ENCODE measurements around the gene IMP4. TPM values are rescaled to one million over a fixed set of nuclear protein-coding genes. Genes with fewer than 3 reads are reported as not detected.

IMP4 gene
- total RNA-seq, 1 experiment from 2014 or later, result 207 TPM

GRCh38 chr2:130354139-130354428 lies 11.4 kb downstream of the IMP4 start:
- DNase-seq, result no peak
- intact Hi-C loops (cut with micrococcal nuclease), result no loop called here
- CTCF ChIA-PET, result no interaction called here
- no peak overlapping the region for H3K4me2 ChIP-seq (ENCODE audit: low read length)
- H3K9me2 ChIP-seq (replicated peaks; ENCODE audit: low read length), result no peaks in the 10 kb centered on the region
- H3K9ac ChIP-seq (ENCODE audit: low read length), result no peak overlapping the region
- TF ChIP-seq EZH2phosphoT487 (IDR thresholded peaks at IDR 0.05; ENCODE audit: borderline replicate concordance, low read length) (no peak), EZH2 (IDR thresholded peaks at IDR 0.05; ENCODE audit: low read length, unreplicated experiment) (no peak)
- TF ChIP-seq, protein P1, sequence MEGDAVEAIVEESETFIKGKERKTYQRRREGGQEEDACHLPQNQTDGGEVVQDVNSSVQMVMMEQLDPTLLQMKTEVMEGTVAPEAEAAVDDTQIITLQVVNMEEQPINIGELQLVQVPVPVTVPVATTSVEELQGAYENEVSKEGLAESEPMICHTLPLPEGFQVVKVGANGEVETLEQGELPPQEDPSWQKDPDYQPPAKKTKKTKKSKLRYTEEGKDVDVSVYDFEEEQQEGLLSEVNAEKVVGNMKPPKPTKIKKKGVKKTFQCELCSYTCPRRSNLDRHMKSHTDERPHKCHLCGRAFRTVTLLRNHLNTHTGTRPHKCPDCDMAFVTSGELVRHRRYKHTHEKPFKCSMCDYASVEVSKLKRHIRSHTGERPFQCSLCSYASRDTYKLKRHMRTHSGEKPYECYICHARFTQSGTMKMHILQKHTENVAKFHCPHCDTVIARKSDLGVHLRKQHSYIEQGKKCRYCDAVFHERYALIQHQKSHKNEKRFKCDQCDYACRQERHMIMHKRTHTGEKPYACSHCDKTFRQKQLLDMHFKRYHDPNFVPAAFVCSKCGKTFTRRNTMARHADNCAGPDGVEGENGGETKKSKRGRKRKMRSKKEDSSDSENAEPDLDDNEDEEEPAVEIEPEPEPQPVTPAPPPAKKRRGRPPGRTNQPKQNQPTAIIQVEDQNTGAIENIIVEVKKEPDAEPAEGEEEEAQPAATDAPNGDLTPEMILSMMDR (conservative IDR thresholded peaks at IDR 0.05; ENCODE audit: low read depth, low read length), result no peak
- H4K20me1 ChIP-seq (ENCODE audit: low read length), result no peaks in the 10 kb centered on the region
- no peaks in the 10 kb centered on the region for H3F3A ChIP-seq (ENCODE audit: low read length, unreplicated experiment)
- H3K4me1 ChIP-seq (ENCODE audit: insufficient read depth, low read length), result peaks cover 4% of the 10 kb centered on the region; the same call in 1 of the 2 replicates
- POLR2A ChIA-PET (ENCODE audit: unreplicated experiment), result no interaction called here
- no peaks in the 10 kb centered on the region for H3K79me2 ChIP-seq (ENCODE audit: low read length)
- no peak overlapping the region for H3K27ac ChIP-seq (ENCODE audit: low read length)
- H3K9me3 ChIP-seq (ENCODE audit: low read length), result no peaks in the 10 kb centered on the region
- H3K27me3 ChIP-seq (ENCODE audit: low read length), result no peaks in the 10 kb centered on the region
- no TSS peak for BruUV-seq (replicated peaks)
- no peak overlapping the region for H2AFZ ChIP-seq (ENCODE audit: low read length)
- no peaks in the 10 kb centered on the region for H3K36me3 ChIP-seq (ENCODE audit: low read depth, low read length)
- ATAC-seq, result no peak
- H3K4me3 ChIP-seq (ENCODE audit: low read length), result no peak overlapping the region

DNA sequence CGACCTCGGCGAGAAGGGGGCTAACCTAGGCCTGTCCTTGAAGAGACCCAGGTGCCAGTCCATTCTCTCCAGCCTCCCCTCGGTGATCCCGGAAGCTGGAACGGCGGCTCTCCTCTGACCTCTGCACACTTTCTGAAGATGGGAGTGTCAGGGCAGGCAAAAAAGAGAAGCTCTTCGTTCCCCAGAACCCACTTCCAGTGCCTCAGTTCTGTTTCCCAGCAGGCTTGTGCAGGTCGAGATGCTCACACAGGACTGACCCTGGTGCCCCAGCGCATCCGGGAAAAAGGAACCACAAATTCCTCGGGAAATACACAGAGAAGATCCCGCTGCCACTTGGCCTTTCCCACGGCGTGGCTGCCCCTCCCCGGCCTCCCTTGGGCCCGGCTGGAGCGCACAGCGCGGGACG lies 12.5 kb downstream of the IMP4 start:
- Histone ChIP-seq H3K4me2 (ENCODE audit: low read length) (peak overlapping the region; percentile 90), H3K4me1 (ENCODE audit: insufficient read depth, low read length) (peaks cover 4% of the 10 kb centered on the region; the same call in 1 of the 2 replicates), H3K9ac (ENCODE audit: low read length) (peak overlapping the region; percentile 49; the same call in 1 of the 2 replicates), H3K27ac (ENCODE audit: low read length) (no peak overlapping the region), H3K9me3 (ENCODE audit: low read length) (no peaks in the 10 kb centered on the region), H3K9me2 (replicated peaks; ENCODE audit: low read length) (no peaks in the 10 kb centered on the region), H2AFZ (ENCODE audit: low read length) (peak overlapping the region; percentile 92), H3F3A (ENCODE audit: low read length, unreplicated experiment) (no peaks in the 10 kb centered on the region), H4K20me1 (ENCODE audit: low read length) (no peaks in the 10 kb centered on the region), H3K27me3 (ENCODE audit: low read length) (no peaks in the 10 kb centered on the region), H3K36me3 (ENCODE audit: low read depth, low read length) (no peaks in the 10 kb centered on the region), H3K4me3 (ENCODE audit: low read length) (peak overlapping the region; percentile 73), H3K79me2 (ENCODE audit: low read length) (no peaks in the 10 kb centered on the region)
- no peak for TF ChIP-seq EZH2phosphoT487 (IDR thresholded peaks at IDR 0.05; ENCODE audit: borderline replicate concordance, low read length)
- TF ChIP-seq, protein P1 (conservative IDR thresholded peaks at IDR 0.05; ENCODE audit: low read depth, low read length), result no peak
- no peak for TF ChIP-seq EZH2 (IDR thresholded peaks at IDR 0.05; ENCODE audit: low read length, unreplicated experiment)
- ATAC-seq (peak; percentile 5), DNase-seq (no peak)
- no TSS peak for BruUV-seq (replicated peaks)
- intact Hi-C loops (cut with micrococcal nuclease), result no loop called here
- ChIA-PET CTCF (no interaction called here), POLR2A (ENCODE audit: unreplicated experiment) (no interaction called here)

DNA sequence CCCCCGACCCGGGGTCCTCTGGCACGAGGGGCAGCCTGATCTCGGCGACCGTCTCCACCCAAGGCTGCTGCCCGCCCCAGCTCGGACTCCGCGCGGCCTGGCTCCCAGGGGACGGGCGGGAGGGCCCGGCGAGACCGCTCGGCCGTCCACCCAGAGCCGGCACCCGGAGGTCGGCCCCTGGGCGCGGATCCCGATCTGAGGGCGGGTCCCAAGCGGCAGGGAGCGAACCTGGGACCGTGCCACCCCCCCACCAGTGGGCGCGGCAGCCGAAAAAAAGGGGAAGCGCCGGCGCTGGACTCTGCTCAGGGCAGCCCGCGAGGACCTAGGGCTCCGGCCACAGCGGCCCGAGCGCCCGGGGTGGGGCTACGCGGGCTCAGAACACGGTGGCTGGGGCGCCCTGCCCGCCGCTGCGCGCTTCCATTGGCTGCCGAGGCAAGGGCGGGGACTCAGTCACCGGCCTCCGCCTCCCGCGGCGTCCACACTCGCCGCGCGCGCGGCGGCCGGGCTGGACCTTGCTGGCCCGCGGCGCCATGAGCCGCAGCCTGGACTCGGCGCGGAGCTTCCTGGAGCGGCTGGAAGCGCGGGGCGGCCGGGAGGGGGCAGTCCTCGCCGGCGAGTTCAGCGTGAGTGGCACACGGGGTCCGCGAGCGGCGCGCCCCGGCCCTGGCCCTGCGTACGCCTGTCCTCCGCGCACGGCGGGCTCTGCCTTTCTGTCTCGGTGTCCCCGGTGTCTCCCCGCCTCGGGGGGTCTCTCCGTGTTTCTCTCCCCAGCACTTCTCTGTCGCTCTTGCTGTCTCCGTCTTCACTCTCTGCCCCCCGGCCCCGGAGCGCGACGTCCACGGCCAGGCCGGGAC lies 13.1 kb downstream of the IMP4 start, which contains the start of gene PTPN18:
PTPN18 (plus strand) TSS at position 479 of the 854 bp plus-strand sequence; CDS start at position 531, 52 bp downstream.
- intact Hi-C loops (cut with micrococcal nuclease), result loop anchor here (1.0 kb wide), 1 partner anchor 35 kb away; no protein-coding TSS in a partner anchor
- H3F3A ChIP-seq (ENCODE audit: low read length, unreplicated experiment), result no peaks in the 10 kb centered on the region
- peak; percentile 86 for DNase-seq
- BruUV-seq (replicated peaks), result no TSS peak
- peak within 1 kb of the TSS; percentile 73 for H3K4me3 ChIP-seq (ENCODE audit: low read length)
- H3K9me3 ChIP-seq (ENCODE audit: low read length), result no peaks in the 10 kb centered on the region
- no peaks in the 10 kb centered on the region for H3K9me2 ChIP-seq (replicated peaks; ENCODE audit: low read length)
- peak within 1 kb of the TSS; percentile 49 for H3K9ac ChIP-seq (ENCODE audit: low read length)
- TF ChIP-seq, protein P1 (conservative IDR thresholded peaks at IDR 0.05; ENCODE audit: low read depth, low read length), result peak; percentile 46; the same call in 1 of the 2 replicates
- no peak for TF ChIP-seq EZH2phosphoT487 (IDR thresholded peaks at IDR 0.05; ENCODE audit: borderline replicate concordance, low read length)
- CTCF ChIA-PET, result interaction anchor here (0.5 kb wide), 1 partner anchor 115 kb away, joined by 3 read pairs; no protein-coding TSS in a partner anchor
- H3K36me3 ChIP-seq (ENCODE audit: low read depth, low read length), result no peaks in the 10 kb centered on the region
- H3K79me2 ChIP-seq (ENCODE audit: low read length), result no peaks in the 10 kb centered on the region
- no peaks in the 10 kb centered on the region for H3K27me3 ChIP-seq (ENCODE audit: low read length)
- POLR2A ChIA-PET (ENCODE audit: unreplicated experiment), result no interaction called here
- ATAC-seq, result peak; percentile 95
- H2AFZ ChIP-seq (ENCODE audit: low read length), result peak within 1 kb of the TSS; percentile 92
- peak within 1 kb of the TSS; percentile 90 for H3K4me2 ChIP-seq (ENCODE audit: low read length)
- H4K20me1 ChIP-seq (ENCODE audit: low read length), result no peaks in the 10 kb centered on the region
- no peak within 1 kb of the TSS for H3K27ac ChIP-seq (ENCODE audit: low read length)
- peaks cover 4% of the 10 kb centered on the region; the same call in 1 of the 2 replicates for H3K4me1 ChIP-seq (ENCODE audit: insufficient read depth, low read length)
